Astrocyte (in vitro differentiated cells and primary cell): ENCODE data around the gene RECQL5.

Experiments
- EZH2 ChIP-seq: IDR thresholded peaks from 2 replicates; pipeline ENCODE4 v1.6.1; 2012; ENCODE audit warnings: mild to moderate bottlenecking, low read length, inconsistent platforms; ENCODE audit not compliant: insufficient read depth
- TF ChIP-seq, protein P1 (sequence below): IDR thresholded peaks from 2 replicates; pipeline ENCODE4 v1.5.1; 2011; ENCODE audit warnings: low read depth, mild to moderate bottlenecking, inconsistent platforms, low read length, moderate library complexity; ENCODE audit not compliant: insufficient read depth

DNA sequence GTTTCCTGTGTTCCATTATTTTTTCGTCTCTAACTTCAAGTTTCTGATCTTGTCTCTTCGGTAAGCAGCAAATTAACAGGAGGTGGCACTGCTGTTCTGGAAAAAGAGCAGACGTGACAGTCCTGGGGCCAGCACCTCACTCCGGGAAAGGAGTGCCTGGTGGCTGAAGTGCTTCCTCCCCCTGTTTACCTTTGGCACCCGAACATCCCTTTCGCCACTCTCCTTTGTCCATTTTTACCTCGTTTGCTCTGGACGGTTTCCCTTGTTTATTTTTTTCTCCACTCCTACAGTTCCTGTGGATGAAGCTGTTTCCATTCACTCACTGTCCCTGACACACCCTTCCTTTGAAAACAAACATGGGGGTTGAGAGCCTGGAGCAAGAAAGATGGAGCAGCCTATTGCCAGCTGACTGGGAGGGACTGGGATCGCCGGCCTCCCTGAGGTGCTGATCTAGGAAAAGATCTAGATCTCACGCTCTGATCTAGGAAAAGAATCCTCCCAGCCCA, 12.8 kb upstream of the RECQL5 start:
- TF ChIP-seq, protein P1, sequence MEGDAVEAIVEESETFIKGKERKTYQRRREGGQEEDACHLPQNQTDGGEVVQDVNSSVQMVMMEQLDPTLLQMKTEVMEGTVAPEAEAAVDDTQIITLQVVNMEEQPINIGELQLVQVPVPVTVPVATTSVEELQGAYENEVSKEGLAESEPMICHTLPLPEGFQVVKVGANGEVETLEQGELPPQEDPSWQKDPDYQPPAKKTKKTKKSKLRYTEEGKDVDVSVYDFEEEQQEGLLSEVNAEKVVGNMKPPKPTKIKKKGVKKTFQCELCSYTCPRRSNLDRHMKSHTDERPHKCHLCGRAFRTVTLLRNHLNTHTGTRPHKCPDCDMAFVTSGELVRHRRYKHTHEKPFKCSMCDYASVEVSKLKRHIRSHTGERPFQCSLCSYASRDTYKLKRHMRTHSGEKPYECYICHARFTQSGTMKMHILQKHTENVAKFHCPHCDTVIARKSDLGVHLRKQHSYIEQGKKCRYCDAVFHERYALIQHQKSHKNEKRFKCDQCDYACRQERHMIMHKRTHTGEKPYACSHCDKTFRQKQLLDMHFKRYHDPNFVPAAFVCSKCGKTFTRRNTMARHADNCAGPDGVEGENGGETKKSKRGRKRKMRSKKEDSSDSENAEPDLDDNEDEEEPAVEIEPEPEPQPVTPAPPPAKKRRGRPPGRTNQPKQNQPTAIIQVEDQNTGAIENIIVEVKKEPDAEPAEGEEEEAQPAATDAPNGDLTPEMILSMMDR: no peak
- TF ChIP-seq EZH2: no peak
